Adrenal gland (tissue), 12 donors: ENCODE measurements around the gene PBRM1. TPM values are rescaled to one million over a fixed set of nuclear protein-coding genes. Genes with fewer than 3 reads are reported as not detected.

Experiments
- DNase-seq, 7 donors: peaks; one replicate each; pipeline ENCODE4 v3.0.0-alpha.2; 2019 to 2020
- H3K27ac ChIP-seq, 5 donors: fragments of 200-600 bp; sonication (generic) in 4 of 5; 1 replicate in 3 of 5; 2 replicates in 2 of 5; pipeline versions ENCODE4 v1.5.1 to v1.8.0; 2016 to 2020; ENCODE audit warnings: mild to moderate bottlenecking in 1 of 5
- H3K27me3 ChIP-seq: fragments of 200-600 bp; 2 replicates; pipeline ENCODE4 v1.8.0; 2021
- H3K36me3 ChIP-seq, 2 donors: fragments of 200-600 bp; replicated peaks in 1 of 2; 1 replicate in 1 of 2; 2 replicates in 1 of 2; pipeline versions ENCODE4 v1.5.1 to v1.8.0; 2018 to 2022
- H3K4me1 ChIP-seq, 2 donors: fragments of 200-600 bp; replicated peaks in 1 of 2; 1 replicate in 1 of 2; 2 replicates in 1 of 2; pipeline versions ENCODE4 v1.5.1 to v1.8.0; 2018 to 2021
- H3K4me3 ChIP-seq, 4 donors: fragments of 200-600 bp; sonication (generic) in 3 of 4; one replicate each; pipeline ENCODE4 v1.5.1; 2016 to 2018
- H3K9me3 ChIP-seq, 3 donors: fragments of 200-600 bp; sonication (generic) in 1 of 3; replicated peaks in 1 of 3; 1 replicate in 2 of 3; 2 replicates in 1 of 3; pipeline versions ENCODE4 v1.5.1 to v1.8.0; 2016 to 2021
- POLR2A ChIP-seq, 2 donors: fragments of 450-650 bp; IDR thresholded peaks; one replicate each; pipeline ENCODE4 v1.6.1; 2017; ENCODE audit warnings: antibody characterized with exemption in 2 of 2, mild to moderate bottlenecking in 2 of 2, moderate library complexity in 1 of 2
- WGBS, 4 donors: extraction: QIAGEN DNeasy Blood & Tissue Kit in 2 of 4; methylation state at CpG; one replicate each; pipeline versions ENCODE4 v1.1.5 to v1.1.7; 2013 to 2017; 5-methylcytosine and 5-hydroxymethylcytosine counted together
- intact Hi-C, 2 donors: fragments of 100-400 bp; cut with DNase I; formaldehyde crosslinking; loops; one replicate each; pipeline versions ENCODE4 v1.14.1 to v1.15.0; 2022 to 2023
- polyA plus RNA-seq, 3 donors: library from polyadenylated mRNA; stranded (reverse); fragments of 200-250 nt in 2 of 3; fragments of 350-450 nt in 1 of 3; fragmentation: Illumina TruSeq in 1 of 3; extraction: RNeasy Lipid Tissue Mini Kit (QIAGEN cat#74804) in 1 of 3; gene quantifications; one replicate each; pipeline ENCODE4 v1.2.3, GENCODE V29; 2013 to 2014
- total RNA-seq, 9 donors: library from RNA; depleted of rRNA in 4 of 9; stranded (reverse); fragments of >200 nt in 4 of 9; fragments of 120-200 nt in 1 of 9; fragmentation: NEBNext Ultra II Directional in 1 of 9; extraction: Animal tissue kit (Norgen Biotek cat#: 25700) in 1 of 9; gene quantifications; one replicate each; pipeline versions ENCODE4 v1.1.0 to v1.2.4, GENCODE V29; 2013 to 2023
- TF ChIP-seq, protein P1 (sequence below), 6 experiments: fragments of 450-650 bp in 4 of 6; fragments of 200-600 bp in 2 of 6; sonication (generic) in 1 of 6; IDR thresholded peaks; 1 replicate in 5 of 6; 2 replicates in 1 of 6; pipeline versions ENCODE4 v1.5.1 to v1.8.0; 2016 to 2021; ENCODE audit warnings: antibody characterized with exemption in 6 of 6, mild to moderate bottlenecking in 2 of 6, moderate library complexity in 1 of 6
- donor health status: healthy with polysubstance abuse.
- donor health status: Bipolar disorder and iron deficiency.
- donor health status: DM: yes; HTN: yes; CAD: no.
- donor health status: DM: no; HTN: no; CAD: no.
- donor health status: DM: no; HTN: no; CAD: no.
- donor health status: DM: yes; HTN: yes; CAD: no.

PBRM1 gene
- total and polyA plus RNA-seq, 12 donors: 4.2 to 108 (median 47.5) TPM

DNA sequence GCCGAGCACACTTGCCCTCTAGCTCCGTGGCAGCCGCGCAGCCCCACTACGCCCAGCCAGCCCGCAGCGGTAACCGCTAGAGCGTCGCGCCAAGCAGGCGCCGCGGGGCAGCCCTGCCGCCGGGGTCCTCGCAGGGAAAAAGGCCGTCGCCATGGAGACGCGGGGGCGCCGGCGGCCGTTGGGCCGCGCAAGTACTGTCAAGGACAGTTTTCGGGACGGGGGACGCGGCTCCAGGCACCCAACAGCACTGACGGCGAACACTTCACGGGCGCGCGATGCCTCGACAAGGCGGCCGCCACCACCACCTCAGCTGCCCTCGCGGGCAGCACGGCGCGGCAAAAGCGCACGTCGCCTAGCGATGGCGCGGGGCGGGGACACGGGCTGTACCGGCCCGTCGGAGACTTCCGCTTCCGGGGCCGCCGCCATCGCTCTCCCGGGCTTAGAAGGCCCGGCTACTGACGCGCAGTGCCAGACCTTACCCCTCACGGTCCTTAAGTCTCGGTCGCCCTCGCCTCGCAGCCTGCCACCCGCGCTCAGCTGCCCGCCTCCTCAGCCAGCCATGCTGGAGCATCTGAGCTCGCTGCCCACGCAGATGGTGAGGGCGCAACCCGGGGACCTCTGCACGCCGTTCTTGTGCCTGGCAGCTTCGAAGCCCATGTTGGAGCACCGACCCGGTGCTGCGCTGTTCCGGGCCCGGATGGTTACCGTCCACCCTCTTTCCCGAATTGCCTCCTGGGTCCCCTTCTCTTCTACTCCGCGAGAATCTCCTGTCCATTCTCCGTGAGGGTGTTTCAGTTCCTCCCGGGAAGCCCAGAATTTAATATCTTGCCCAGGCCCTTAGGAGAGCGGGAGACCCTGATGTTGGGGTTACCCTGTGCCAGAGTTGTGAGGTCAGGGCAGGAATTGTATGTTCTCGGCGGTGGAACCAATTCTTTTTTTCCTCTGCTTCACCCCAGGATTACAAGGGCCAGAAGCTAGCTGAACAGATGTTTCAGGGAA, 20.3 kb upstream of the PBRM1 start, which contains the start of the genes GLT8D1 and SPCS1:
Gene GLT8D1, minus strand, starts transcription at position 104 of the 999 bp plus-strand sequence. CDS start 5,331 bp downstream, outside the sequence.
Gene SPCS1, plus strand, starts transcription at position 419 of the 999 bp plus-strand sequence. Its CDS starts 141 bp downstream, at position 560.
- H3K27ac ChIP-seq: peak within 1 kb of the TSS; percentile 5 to 88 (median 82)
- TF ChIP-seq POLR2A (IDR thresholded peaks at IDR 0.05): peak; percentile 54 to 83
- TF ChIP-seq, protein P1, sequence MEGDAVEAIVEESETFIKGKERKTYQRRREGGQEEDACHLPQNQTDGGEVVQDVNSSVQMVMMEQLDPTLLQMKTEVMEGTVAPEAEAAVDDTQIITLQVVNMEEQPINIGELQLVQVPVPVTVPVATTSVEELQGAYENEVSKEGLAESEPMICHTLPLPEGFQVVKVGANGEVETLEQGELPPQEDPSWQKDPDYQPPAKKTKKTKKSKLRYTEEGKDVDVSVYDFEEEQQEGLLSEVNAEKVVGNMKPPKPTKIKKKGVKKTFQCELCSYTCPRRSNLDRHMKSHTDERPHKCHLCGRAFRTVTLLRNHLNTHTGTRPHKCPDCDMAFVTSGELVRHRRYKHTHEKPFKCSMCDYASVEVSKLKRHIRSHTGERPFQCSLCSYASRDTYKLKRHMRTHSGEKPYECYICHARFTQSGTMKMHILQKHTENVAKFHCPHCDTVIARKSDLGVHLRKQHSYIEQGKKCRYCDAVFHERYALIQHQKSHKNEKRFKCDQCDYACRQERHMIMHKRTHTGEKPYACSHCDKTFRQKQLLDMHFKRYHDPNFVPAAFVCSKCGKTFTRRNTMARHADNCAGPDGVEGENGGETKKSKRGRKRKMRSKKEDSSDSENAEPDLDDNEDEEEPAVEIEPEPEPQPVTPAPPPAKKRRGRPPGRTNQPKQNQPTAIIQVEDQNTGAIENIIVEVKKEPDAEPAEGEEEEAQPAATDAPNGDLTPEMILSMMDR (IDR thresholded peaks at IDR 0.05): no peak
- intact Hi-C loops: no loop called here
- peak; percentile 82 to 90 (median 86) for DNase-seq
- H3K4me3 ChIP-seq: peak within 1 kb of the TSS; percentile 45 to 89 (median 72)
- H3K27me3 ChIP-seq: no peaks in the 10 kb centered on the region
- H3K36me3 ChIP-seq: peaks cover 0 to 17% of the 10 kb centered on the region in 2 donors
- peaks cover 33 to 57% of the 10 kb centered on the region in 2 donors for H3K4me1 ChIP-seq
- WGBS, 4 donors: 0 to 2% (median 1%) methylated on average over 19 to 94 of the region's 94 CpGs
- H3K9me3 ChIP-seq: no peaks in the 10 kb centered on the region

DNA sequence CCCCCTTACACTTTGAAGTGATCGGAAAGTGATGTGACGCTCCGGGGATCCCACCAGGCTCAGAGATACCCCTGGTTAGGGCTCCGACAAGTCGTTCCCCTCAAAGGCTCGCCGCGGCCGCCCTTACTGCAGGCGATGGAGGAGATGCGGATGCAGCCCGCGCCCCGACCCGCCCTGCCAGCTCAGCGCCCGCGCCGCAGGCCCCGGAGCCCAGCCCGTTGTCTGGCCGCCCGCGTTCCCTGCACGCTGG, 19.6 kb upstream of the PBRM1 start:
- intact Hi-C loops: no loop called here
- DNase-seq: no peak
- 0 to 2% methylated on average over 22 to 25 of the region's 25 CpGs; no CpG with 5 or more reads in 2 of the 4 donors for WGBS, 4 donors
- Histone ChIP-seq H3K27ac (peak overlapping the region; percentile 5 to 88 (median 82)), H3K4me3 (peak overlapping the region; percentile 45 to 89 (median 72)), H3K4me1 (peaks cover 33 to 57% of the 10 kb centered on the region in 2 donors), H3K36me3 (peaks cover 0 to 17% of the 10 kb centered on the region in 2 donors), H3K9me3 (no peaks in the 10 kb centered on the region), H3K27me3 (no peaks in the 10 kb centered on the region)
- TF ChIP-seq, protein P1 (IDR thresholded peaks at IDR 0.05): no peak
- TF ChIP-seq POLR2A (IDR thresholded peaks at IDR 0.05): no peak

DNA sequence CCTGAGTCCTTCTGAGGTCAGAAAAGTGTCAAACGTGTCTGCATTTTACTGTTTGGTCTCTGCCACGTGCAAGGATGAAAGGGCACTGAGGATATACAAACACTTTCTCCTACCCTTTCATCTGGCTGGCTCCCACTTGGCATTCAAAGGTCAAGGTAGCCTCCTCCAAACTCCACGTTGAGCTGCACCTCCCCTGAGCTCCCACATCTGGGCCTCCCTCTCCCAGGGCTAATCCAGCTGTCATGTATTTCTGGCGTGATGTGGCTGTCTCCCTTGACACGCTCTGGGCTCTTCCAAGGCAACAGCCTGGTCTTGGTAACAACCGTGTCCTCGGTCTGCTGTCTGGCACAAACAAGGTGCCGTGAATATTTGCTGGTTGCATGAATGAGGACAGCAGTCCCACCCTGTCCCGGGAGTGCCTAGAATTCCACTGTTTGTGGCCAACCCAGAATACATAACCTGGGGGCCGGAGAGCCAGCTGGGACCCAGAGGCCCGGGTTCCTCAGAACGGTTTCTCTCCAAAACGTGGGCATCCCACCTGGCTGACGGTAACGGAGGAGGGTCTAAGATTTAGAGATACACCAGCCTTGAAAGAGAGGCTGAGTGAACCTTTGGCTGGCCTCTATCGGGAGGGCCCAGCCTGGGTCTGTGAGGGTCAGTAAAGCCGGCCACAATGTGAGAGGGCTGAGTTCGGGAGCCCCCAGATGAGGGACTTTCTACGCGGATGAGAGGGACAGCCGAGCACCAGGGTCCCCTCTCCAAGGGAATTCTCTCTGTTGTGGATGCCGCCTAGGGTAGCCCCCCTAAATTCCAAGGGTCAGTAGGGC, 19.1 kb upstream of the PBRM1 start:
- Histone ChIP-seq H3K4me3 (peak overlapping the region in 3 of 4 donors; percentile 58 to 89 (median 85)), H3K27ac (peak overlapping the region; percentile 5 to 88 (median 82)), H3K27me3 (no peaks in the 10 kb centered on the region), H3K36me3 (peaks cover 0 to 17% of the 10 kb centered on the region in 2 donors), H3K4me1 (peaks cover 33 to 57% of the 10 kb centered on the region in 2 donors), H3K9me3 (no peaks in the 10 kb centered on the region)
- DNase-seq: peak in 6 of 7 donors; percentile 49 to 80 (median 61)
- intact Hi-C loops: no loop called here
- TF ChIP-seq POLR2A (IDR thresholded peaks at IDR 0.05): peak in 1 of 2 donors; percentile 34
- TF ChIP-seq, protein P1 (IDR thresholded peaks at IDR 0.05): no peak
- WGBS, 4 donors: 1 to 4% (median 3%) methylated on average over 5 to 22 of the region's 22 CpGs
